HEK293 (cell line): ENCODE data around the gene RRBP1.

Source experiments
- KLF10 ChIP-seq: fragments of 450-650 bp; IDR thresholded peaks from 2 replicates; pipeline ENCODE4 v1.5.1; 2018; ENCODE audit warnings: missing biosample characterization, mild to moderate bottlenecking, missing genetic modification characterization
- MYNN ChIP-seq: fragments of 450-650 bp; formaldehyde crosslinking; IDR thresholded peaks from 2 replicates; pipeline ENCODE4 v1.5.1; 2016; ENCODE audit warnings: missing biosample characterization, missing genetic modification characterization, borderline replicate concordance
- OVOL3 ChIP-seq: fragments of 450-650 bp; formaldehyde crosslinking; IDR thresholded peaks from 2 replicates; pipeline ENCODE4 v1.5.1; 2016; ENCODE audit warnings: missing biosample characterization, missing genetic modification characterization
- YY1 ChIP-seq: fragments of 450-650 bp; formaldehyde crosslinking; IDR thresholded peaks from 2 replicates; pipeline ENCODE4 v1.5.1; 2018; ENCODE audit warnings: missing biosample characterization, missing genetic modification characterization
- ZBTB21 ChIP-seq: fragments of 450-650 bp; formaldehyde crosslinking; IDR thresholded peaks from 2 replicates; pipeline ENCODE4 v1.5.1; 2017; ENCODE audit warnings: missing biosample characterization, missing genetic modification characterization
- ZBTB44 ChIP-seq: fragments of 450-650 bp; IDR thresholded peaks from 2 replicates; pipeline ENCODE4 v1.5.1; 2018; ENCODE audit warnings: missing biosample characterization, mild to moderate bottlenecking, missing genetic modification characterization
- ZFP41 ChIP-seq: fragments of 450-650 bp; formaldehyde crosslinking; IDR thresholded peaks from 2 replicates; pipeline ENCODE4 v1.5.1; 2016; ENCODE audit warnings: missing biosample characterization, missing genetic modification characterization, borderline replicate concordance
- ZNF112 ChIP-seq: fragments of 450-650 bp; formaldehyde crosslinking; IDR thresholded peaks from 2 replicates; pipeline ENCODE4 v1.5.0; 2017; ENCODE audit warnings: missing biosample characterization, missing genetic modification characterization
- ZNF114 ChIP-seq: fragments of 450-650 bp; formaldehyde crosslinking; IDR thresholded peaks from 2 replicates; pipeline ENCODE4 v1.5.0; 2017; ENCODE audit warnings: missing biosample characterization, missing genetic modification characterization
- ZNF133 ChIP-seq: fragments of 450-650 bp; formaldehyde crosslinking; IDR thresholded peaks from 2 replicates; pipeline ENCODE4 v1.5.1; 2016; ENCODE audit warnings: missing biosample characterization, missing genetic modification characterization
- ZNF16 ChIP-seq: fragments of 450-650 bp; formaldehyde crosslinking; IDR thresholded peaks from 2 replicates; pipeline ENCODE4 v1.5.1; 2016; ENCODE audit warnings: low read depth, missing biosample characterization, missing genetic modification characterization
- ZNF211 ChIP-seq: fragments of 450-650 bp; formaldehyde crosslinking; IDR thresholded peaks from 2 replicates; pipeline ENCODE4 v1.5.1; 2016; ENCODE audit warnings: low read depth, missing biosample characterization, missing genetic modification characterization
- ZNF239 ChIP-seq: fragments of 450-650 bp; formaldehyde crosslinking; IDR thresholded peaks from 2 replicates; pipeline ENCODE4 v1.5.1; 2016; ENCODE audit warnings: missing biosample characterization, missing genetic modification characterization
- ZNF311 ChIP-seq: fragments of 450-650 bp; formaldehyde crosslinking; IDR thresholded peaks from 2 replicates; pipeline ENCODE4 v1.5.1; 2017; ENCODE audit warnings: missing biosample characterization, missing genetic modification characterization, borderline replicate concordance
- ZNF324 ChIP-seq: fragments of 450-650 bp; formaldehyde crosslinking; IDR thresholded peaks from 2 replicates; pipeline ENCODE4 v1.5.1; 2016; ENCODE audit warnings: missing biosample characterization, missing genetic modification characterization
- ZNF433 ChIP-seq: fragments of 450-650 bp; formaldehyde crosslinking; IDR thresholded peaks from 2 replicates; pipeline ENCODE4 v1.5.1; 2016; ENCODE audit warnings: missing biosample characterization, missing genetic modification characterization, low read depth
- ZNF488 ChIP-seq: fragments of 450-650 bp; formaldehyde crosslinking; IDR thresholded peaks from 2 replicates; pipeline ENCODE4 v1.5.1; 2016; ENCODE audit warnings: missing biosample characterization, missing genetic modification characterization
- ZNF529 ChIP-seq: fragments of 450-650 bp; formaldehyde crosslinking; IDR thresholded peaks from 2 replicates; pipeline ENCODE4 v1.5.1; 2017; ENCODE audit warnings: missing genetic modification characterization, missing biosample characterization; ENCODE audit not compliant: insufficient replicate concordance
- ZNF555 ChIP-seq: fragments of 450-650 bp; formaldehyde crosslinking; conservative IDR thresholded peaks from 2 replicates; pipeline ENCODE4 v1.5.1; 2017; ENCODE audit warnings: missing biosample characterization, mild to moderate bottlenecking, missing genetic modification characterization, inconsistent platforms
- ZNF610 ChIP-seq: fragments of 450-650 bp; formaldehyde crosslinking; IDR thresholded peaks from 2 replicates; pipeline ENCODE4 v1.5.1; 2016; ENCODE audit warnings: missing biosample characterization, missing genetic modification characterization, borderline replicate concordance
- ZNF654 ChIP-seq: fragments of 450-650 bp; formaldehyde crosslinking; IDR thresholded peaks from 2 replicates; pipeline ENCODE4 v1.5.1; 2016; ENCODE audit warnings: low read depth, missing biosample characterization, missing genetic modification characterization
- ZNF670 ChIP-seq: fragments of 450-650 bp; formaldehyde crosslinking; IDR thresholded peaks from 2 replicates; pipeline ENCODE4 v1.5.1; 2016; ENCODE audit warnings: missing biosample characterization, missing genetic modification characterization, low read depth
- ZNF76 ChIP-seq: fragments of 450-650 bp; formaldehyde crosslinking; IDR thresholded peaks from 2 replicates; pipeline ENCODE4; 2016; ENCODE audit warnings: low read depth, missing biosample characterization, missing genetic modification characterization, borderline replicate concordance
- ZNF830 ChIP-seq: fragments of 450-650 bp; IDR thresholded peaks from 2 replicates; pipeline ENCODE4 v1.5.0; 2018; ENCODE audit warnings: missing biosample characterization, missing genetic modification characterization, low read depth, mild to moderate bottlenecking, moderate library complexity
- ZNF843 ChIP-seq: fragments of 450-650 bp; formaldehyde crosslinking; IDR thresholded peaks from 2 replicates; pipeline ENCODE4 v1.5.1; 2016; ENCODE audit warnings: missing biosample characterization, missing genetic modification characterization
- ZSCAN5A ChIP-seq: fragments of 450-650 bp; formaldehyde crosslinking; IDR thresholded peaks from 2 replicates; pipeline ENCODE4 v1.5.1; 2016; ENCODE audit warnings: missing biosample characterization, missing genetic modification characterization
- ZXDB ChIP-seq: fragments of 450-650 bp; formaldehyde crosslinking; IDR thresholded peaks from 2 replicates; pipeline ENCODE4 v1.5.1; 2016; ENCODE audit warnings: missing biosample characterization, missing genetic modification characterization
- TF ChIP-seq, protein P1 (sequence below): fragments of 450-650 bp; formaldehyde crosslinking; IDR thresholded peaks from 2 replicates; pipeline ENCODE4 v1.5.1; 2016; ENCODE audit warnings: missing biosample characterization, missing genetic modification characterization, low read depth
- TF ChIP-seq, protein P2 (sequence below): fragments of 450-650 bp; formaldehyde crosslinking; IDR thresholded peaks from 2 replicates; pipeline ENCODE4 v1.5.0; 2017; ENCODE audit warnings: missing biosample characterization, missing genetic modification characterization, borderline replicate concordance
- TF ChIP-seq, protein P3 (sequence below): fragments of 450-650 bp; formaldehyde crosslinking; IDR thresholded peaks from 2 replicates; pipeline ENCODE4 v1.5.1; 2016; ENCODE audit warnings: missing biosample characterization, missing genetic modification characterization

The RRBP1 gene

DNA sequence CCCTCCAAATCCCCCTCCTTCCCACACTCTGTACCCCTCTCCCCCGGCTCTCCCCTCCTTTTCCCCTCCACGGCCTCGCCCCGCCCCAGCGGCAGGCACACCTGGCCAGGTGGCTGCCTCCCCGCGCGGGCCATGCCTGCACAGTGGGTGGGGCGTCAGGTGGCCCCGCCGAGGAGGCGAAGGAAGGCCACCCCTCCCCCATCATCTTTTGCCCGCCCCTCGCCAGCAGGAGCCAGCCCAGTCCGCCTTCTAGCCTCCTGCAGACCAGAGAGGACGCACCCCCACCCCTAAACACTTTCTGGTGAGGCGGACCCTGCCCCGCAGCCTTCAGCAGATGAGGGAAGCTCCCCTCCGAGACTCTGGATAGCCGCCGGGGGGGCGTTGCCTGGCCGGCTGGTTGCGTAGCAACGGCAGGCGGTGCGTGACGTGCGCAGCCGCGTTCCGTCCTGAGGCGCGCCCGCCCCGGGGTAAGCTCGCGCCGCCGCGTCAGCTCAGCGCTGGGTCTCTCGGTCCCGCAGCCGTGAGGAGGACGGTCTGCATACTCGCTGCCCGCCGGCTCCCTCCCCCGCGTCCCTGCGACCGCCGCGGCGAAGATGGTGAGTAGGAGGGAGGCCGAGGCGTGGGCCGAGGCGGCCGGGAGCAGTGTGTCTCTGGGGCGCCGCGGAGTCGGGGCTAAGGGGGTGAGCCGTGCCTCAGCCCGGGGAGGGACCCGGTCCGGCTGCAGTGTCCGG lies 112.3 kb downstream of the RRBP1 start, which contains the start of gene DSTN (continued):
- TF ChIP-seq, protein P1, sequence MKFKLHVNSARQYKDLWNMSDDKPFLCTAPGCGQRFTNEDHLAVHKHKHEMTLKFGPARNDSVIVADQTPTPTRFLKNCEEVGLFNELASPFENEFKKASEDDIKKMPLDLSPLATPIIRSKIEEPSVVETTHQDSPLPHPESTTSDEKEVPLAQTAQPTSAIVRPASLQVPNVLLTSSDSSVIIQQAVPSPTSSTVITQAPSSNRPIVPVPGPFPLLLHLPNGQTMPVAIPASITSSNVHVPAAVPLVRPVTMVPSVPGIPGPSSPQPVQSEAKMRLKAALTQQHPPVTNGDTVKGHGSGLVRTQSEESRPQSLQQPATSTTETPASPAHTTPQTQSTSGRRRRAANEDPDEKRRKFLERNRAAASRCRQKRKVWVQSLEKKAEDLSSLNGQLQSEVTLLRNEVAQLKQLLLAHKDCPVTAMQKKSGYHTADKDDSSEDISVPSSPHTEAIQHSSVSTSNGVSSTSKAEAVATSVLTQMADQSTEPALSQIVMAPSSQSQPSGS (tag by site-specific recombination): no peak
- TF ChIP-seq ZBTB44 (tag by site-specific recombination) (no peak), ZNF311 (tag by site-specific recombination) (no peak), ZNF324 (tag by site-specific recombination) (no peak), ZXDB (tag by site-specific recombination) (peak; percentile 16; the same call in 1 of the 2 replicates), ZNF529 (tag by site-specific recombination) (no peak), ZSCAN5A (tag by site-specific recombination) (no peak), ZNF843 (tag by site-specific recombination) (no peak), ZBTB21 (tag by site-specific recombination) (no peak), OVOL3 (no peak), ZNF76 (no peak), MYNN (tag by site-specific recombination) (no peak), ZNF555 (no peak), KLF10 (peak; percentile 63), ZNF16 (no peak), ZNF114 (tag by site-specific recombination) (no peak), ZNF830 (no peak), ZNF239 (no peak), ZNF211 (tag by site-specific recombination) (no peak), ZNF610 (tag by site-specific recombination) (no peak), ZNF433 (tag by site-specific recombination) (no peak), ZNF112 (tag by site-specific recombination) (no peak), ZNF670 (tag by site-specific recombination) (no peak), YY1 (tag by site-specific recombination) (no peak), ZNF654 (no peak), ZFP41 (no peak), ZNF133 (tag by site-specific recombination) (no peak), ZNF488 (tag by site-specific recombination) (no peak)
- TF ChIP-seq, protein P2, sequence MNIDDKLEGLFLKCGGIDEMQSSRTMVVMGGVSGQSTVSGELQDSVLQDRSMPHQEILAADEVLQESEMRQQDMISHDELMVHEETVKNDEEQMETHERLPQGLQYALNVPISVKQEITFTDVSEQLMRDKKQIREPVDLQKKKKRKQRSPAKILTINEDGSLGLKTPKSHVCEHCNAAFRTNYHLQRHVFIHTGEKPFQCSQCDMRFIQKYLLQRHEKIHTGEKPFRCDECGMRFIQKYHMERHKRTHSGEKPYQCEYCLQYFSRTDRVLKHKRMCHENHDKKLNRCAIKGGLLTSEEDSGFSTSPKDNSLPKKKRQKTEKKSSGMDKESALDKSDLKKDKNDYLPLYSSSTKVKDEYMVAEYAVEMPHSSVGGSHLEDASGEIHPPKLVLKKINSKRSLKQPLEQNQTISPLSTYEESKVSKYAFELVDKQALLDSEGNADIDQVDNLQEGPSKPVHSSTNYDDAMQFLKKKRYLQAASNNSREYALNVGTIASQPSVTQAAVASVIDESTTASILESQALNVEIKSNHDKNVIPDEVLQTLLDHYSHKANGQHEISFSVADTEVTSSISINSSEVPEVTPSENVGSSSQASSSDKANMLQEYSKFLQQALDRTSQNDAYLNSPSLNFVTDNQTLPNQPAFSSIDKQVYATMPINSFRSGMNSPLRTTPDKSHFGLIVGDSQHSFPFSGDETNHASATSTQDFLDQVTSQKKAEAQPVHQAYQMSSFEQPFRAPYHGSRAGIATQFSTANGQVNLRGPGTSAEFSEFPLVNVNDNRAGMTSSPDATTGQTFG (tag by site-specific recombination): no peak
- TF ChIP-seq, protein P3, sequence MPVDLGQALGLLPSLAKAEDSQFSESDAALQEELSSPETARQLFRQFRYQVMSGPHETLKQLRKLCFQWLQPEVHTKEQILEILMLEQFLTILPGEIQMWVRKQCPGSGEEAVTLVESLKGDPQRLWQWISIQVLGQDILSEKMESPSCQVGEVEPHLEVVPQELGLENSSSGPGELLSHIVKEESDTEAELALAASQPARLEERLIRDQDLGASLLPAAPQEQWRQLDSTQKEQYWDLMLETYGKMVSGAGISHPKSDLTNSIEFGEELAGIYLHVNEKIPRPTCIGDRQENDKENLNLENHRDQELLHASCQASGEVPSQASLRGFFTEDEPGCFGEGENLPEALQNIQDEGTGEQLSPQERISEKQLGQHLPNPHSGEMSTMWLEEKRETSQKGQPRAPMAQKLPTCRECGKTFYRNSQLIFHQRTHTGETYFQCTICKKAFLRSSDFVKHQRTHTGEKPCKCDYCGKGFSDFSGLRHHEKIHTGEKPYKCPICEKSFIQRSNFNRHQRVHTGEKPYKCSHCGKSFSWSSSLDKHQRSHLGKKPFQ (tag by site-specific recombination): no peak
